ENCODE data around the gene UBR3. TPM values are rescaled to one million over a fixed set of nuclear protein-coding genes. Genes with fewer than 3 reads are reported as not detected.

Gene UBR3
- total and polyA plus RNA-seq, 8 donors = 4.8 to 151 (median 37.3) TPM

DNA sequence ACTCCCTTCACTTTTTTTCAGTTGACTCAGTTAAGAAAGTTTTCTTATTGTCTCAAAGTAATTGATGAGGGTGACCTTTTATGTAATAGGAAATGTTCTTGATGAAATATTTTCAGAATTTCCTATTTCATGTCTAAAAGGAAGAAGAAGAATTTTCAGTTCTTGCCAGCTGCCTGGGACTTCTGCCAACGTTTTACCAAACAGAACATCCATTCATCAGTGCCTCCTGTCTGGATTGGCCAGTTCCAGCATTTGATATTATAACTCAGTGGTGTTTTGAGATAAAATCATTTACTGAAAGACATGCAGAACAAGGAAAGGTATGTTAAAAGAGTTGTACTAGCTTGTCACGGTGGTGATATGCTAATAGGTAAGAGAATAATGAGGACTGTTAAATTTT is 246.0 kb downstream of the UBR3 start:
- no peaks in the 10 kb centered on the region for H3K27me3 ChIP-seq
- H3K4me1 ChIP-seq = peaks cover 0 to 22% (median 8%) of the 10 kb centered on the region in 4 donors
- no peak for TF ChIP-seq POLR2A (IDR thresholded peaks at IDR 0.05)
- TF ChIP-seq POLR2AphosphoS5 (IDR thresholded peaks at IDR 0.05) = peak in 1 of 3 donors; percentile 42
- intact Hi-C loops (cut with DNase I; ENCODE audit: low total_unique reads) = no loop called here
- H3K27ac ChIP-seq = peak overlapping the region in 1 of 5 donors; percentile 14
- peaks cover 0 to 41% (median 35%) of the 10 kb centered on the region in 4 donors for H3K36me3 ChIP-seq
- H3K9me3 ChIP-seq = peaks cover 0 to 12% (median 0%) of the 10 kb centered on the region in 4 donors
- WGBS, 5 donors = 6 to 17% (median 11%) methylated on average over 2 of the region's 2 CpGs
- no peak overlapping the region for H3K4me3 ChIP-seq
- peak; percentile 50 to 73 for DNase-seq

DNA sequence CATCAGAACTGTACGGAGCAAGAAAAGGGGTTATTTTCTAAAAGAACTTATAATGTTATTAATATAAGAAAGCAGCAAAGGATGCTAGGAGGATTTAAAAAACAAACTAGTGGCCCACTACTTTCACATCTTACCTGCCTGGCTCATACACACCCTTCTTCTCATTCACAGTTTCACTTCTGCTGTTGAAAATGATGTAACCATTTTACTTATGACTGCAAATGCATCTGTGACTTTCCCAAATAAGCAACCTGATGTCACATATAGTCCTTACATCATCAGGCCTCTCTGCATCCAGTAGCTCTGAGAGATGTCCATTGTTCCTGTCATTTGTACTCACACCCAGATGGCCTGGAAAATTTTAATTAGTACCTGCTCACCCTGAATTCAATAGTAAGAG is 248.9 kb downstream of the UBR3 start:
- H3K9me3 ChIP-seq = peaks cover 0 to 4% (median 0%) of the 10 kb centered on the region in 4 donors
- DNase-seq = no peak
- TF ChIP-seq, protein P1, sequence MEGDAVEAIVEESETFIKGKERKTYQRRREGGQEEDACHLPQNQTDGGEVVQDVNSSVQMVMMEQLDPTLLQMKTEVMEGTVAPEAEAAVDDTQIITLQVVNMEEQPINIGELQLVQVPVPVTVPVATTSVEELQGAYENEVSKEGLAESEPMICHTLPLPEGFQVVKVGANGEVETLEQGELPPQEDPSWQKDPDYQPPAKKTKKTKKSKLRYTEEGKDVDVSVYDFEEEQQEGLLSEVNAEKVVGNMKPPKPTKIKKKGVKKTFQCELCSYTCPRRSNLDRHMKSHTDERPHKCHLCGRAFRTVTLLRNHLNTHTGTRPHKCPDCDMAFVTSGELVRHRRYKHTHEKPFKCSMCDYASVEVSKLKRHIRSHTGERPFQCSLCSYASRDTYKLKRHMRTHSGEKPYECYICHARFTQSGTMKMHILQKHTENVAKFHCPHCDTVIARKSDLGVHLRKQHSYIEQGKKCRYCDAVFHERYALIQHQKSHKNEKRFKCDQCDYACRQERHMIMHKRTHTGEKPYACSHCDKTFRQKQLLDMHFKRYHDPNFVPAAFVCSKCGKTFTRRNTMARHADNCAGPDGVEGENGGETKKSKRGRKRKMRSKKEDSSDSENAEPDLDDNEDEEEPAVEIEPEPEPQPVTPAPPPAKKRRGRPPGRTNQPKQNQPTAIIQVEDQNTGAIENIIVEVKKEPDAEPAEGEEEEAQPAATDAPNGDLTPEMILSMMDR (IDR thresholded peaks at IDR 0.05) = no peak
- TF ChIP-seq POLR2AphosphoS5 (IDR thresholded peaks at IDR 0.05) (no peak), POLR2A (IDR thresholded peaks at IDR 0.05) (no peak), EP300 (IDR thresholded peaks at IDR 0.05) (no peak)
- H3K36me3 ChIP-seq = peaks cover 0 to 38% (median 27%) of the 10 kb centered on the region in 4 donors
- H3K27ac ChIP-seq = no peak overlapping the region
- H3K4me3 ChIP-seq = no peak overlapping the region
- WGBS, 5 donors = 88 to 100% (median 94%) methylated on average over 1 of the region's 1 CpG
- H3K27me3 ChIP-seq = no peaks in the 10 kb centered on the region
- peaks cover 0 to 22% (median 8%) of the 10 kb centered on the region in 4 donors for H3K4me1 ChIP-seq
- intact Hi-C loops (cut with DNase I; ENCODE audit: low total_unique reads) = no loop called here

DNA sequence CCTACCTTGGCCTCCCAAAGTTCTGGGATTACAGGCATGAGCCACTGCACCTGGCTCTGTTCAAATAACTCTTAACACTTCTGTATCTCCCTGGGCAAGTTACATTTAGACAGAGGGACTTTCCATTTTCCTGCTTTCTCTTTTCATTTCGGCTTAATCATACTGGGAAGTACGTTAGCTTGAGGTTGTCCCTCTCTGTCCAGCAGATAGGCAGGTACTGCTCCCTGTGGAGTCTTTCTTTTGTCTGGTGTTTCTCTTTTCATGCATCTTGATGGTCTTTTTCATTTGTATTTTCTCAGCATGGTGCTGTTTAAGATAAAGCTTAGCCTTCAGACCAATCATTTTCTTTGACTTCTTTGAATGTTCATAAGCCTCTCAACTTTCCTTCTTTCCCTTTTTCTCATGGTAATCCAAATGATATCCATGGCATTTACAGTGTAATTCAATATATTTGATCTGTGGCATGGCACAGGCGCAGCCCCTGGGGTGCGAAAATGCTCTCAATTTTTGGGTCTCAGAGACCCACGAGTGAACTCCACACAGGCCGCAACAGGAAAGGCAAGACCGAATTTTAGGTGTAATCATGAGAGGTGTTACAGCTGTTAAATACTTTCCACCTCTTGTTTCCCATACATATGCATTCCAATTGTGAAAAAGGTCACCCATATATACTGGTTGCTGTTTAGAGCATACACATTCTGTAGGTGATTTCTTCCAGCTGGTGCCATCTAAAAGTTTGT is 250.7 kb downstream of the UBR3 start:
- Histone ChIP-seq H3K27me3 (no peaks in the 10 kb centered on the region), H3K36me3 (peaks cover 0 to 52% (median 40%) of the 10 kb centered on the region in 4 donors), H3K27ac (no peak overlapping the region), H3K9me3 (no peaks in the 10 kb centered on the region), H3K4me3 (no peak overlapping the region), H3K4me1 (peaks cover 0 to 15% (median 5%) of the 10 kb centered on the region in 4 donors)
- intact Hi-C loops (cut with DNase I; ENCODE audit: low total_unique reads) = no loop called here
- no peak for TF ChIP-seq POLR2AphosphoS5 (IDR thresholded peaks at IDR 0.05)
- TF ChIP-seq POLR2A (IDR thresholded peaks at IDR 0.05) = no peak
- TF ChIP-seq, protein P1 (IDR thresholded peaks at IDR 0.05) = no peak
- DNase-seq = no peak
- WGBS, 5 donors = 84 to 93% (median 86%) methylated on average over 7 of the region's 7 CpGs

DNA sequence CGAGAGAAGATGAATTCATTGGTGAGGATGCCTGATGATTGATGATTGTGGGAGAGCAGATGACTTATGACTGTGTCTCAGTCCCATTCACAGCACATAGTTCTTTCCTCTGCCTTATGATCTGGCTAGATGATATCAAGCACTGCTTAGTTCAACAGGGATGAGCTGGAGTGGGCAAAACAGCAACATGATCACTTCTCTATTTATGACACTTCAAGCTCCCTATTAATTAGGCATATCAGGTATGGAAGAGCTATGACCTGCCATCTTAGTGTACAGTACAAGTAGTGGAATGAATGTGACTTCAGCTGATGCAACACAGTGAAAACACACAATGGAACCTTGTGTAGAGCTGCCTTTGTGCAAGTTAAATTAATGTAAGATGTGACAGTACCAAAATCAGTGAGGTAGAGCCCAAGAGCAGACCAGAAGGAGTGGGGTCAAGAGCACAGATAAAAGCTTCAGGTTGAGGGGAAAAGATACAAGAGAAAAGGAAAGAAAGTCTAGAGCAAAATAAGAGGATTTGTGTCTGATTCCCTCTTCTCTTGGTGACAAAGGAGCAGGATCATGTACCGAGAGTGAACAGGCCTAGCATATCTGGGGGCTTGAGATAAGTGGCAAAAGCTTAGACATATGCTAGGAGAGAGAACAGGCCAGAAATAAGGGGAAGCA is 257.7 kb downstream of the UBR3 start:
- WGBS, 5 donors = 92 to 98% (median 97%) methylated on average over 2 of the region's 2 CpGs
- Histone ChIP-seq H3K4me1 (peaks cover 0 to 9% (median 0%) of the 10 kb centered on the region in 4 donors), H3K4me3 (no peak overlapping the region), H3K9me3 (no peaks in the 10 kb centered on the region), H3K27me3 (no peaks in the 10 kb centered on the region), H3K27ac (no peak overlapping the region), H3K36me3 (peaks cover 0 to 41% (median 30%) of the 10 kb centered on the region in 4 donors)
- intact Hi-C loops (cut with DNase I; ENCODE audit: low total_unique reads) = no loop called here
- TF ChIP-seq POLR2A (IDR thresholded peaks at IDR 0.05) = no peak
- TF ChIP-seq, protein P1 (IDR thresholded peaks at IDR 0.05) = no peak
- TF ChIP-seq POLR2AphosphoS5 (IDR thresholded peaks at IDR 0.05) = no peak
- TF ChIP-seq EP300 (IDR thresholded peaks at IDR 0.05) = no peak
- no peak for DNase-seq
